ENCODE measurements around the gene CFB. TPM values are rescaled to one million over a fixed set of nuclear protein-coding genes. Genes with fewer than 3 reads are reported as not detected.
A peak's percentile ranks its signal among the peaks of the same experiment; 100 is the strongest.

The CFB gene
- total RNA-seq, 4 donors from 2014 or later, result 16.7 to 1,024 (median 264) TPM

- no peak for TF ChIP-seq CTCF (IDR thresholded peaks at IDR 0.05)
- ATAC-seq (ENCODE audit: low FRiP score) (no peak), DNase-seq (ENCODE audit: low spot score) (no peak)
Measured at GRCh38 chr6:31899882-31900722, 45.8 kb upstream of the CFB start.

GRCh38 chr6:31900917-31901414 lies 44.9 kb upstream of the CFB start:
- no peak for DNase-seq (ENCODE audit: low spot score)
- no peak for TF ChIP-seq CTCF (IDR thresholded peaks at IDR 0.05)
- no peak for ATAC-seq (ENCODE audit: low FRiP score)

DNA sequence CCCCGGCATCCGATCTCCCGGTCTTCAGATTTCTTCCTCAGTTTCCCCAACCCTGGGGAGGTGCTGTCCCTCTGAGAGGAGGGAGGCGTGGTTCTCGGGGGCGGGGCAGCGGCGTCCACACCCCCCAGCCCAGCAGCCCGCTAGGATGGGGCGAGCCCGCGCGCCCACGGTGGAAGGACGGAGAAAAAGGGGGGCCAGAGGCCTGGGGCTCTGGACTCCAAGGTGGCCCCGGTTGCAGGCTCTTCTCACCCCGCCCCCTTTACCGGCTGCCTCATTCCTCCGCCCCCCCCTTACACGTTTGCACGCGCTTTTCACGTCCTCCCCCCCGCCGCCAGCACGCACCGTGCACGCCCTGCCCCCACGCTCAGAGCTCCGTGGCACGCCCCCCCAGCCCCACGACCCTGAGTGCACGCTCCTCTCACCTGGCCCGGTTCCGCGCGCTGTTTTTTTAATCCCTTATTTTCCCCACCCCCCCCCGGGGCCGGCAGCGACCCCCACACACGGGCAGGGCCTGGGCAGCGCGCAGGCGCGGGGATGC lies 44.4 kb upstream of the CFB start:
- peak; percentile 20 for ATAC-seq (ENCODE audit: low FRiP score)
- DNase-seq (ENCODE audit: low spot score), result no peak

DNA sequence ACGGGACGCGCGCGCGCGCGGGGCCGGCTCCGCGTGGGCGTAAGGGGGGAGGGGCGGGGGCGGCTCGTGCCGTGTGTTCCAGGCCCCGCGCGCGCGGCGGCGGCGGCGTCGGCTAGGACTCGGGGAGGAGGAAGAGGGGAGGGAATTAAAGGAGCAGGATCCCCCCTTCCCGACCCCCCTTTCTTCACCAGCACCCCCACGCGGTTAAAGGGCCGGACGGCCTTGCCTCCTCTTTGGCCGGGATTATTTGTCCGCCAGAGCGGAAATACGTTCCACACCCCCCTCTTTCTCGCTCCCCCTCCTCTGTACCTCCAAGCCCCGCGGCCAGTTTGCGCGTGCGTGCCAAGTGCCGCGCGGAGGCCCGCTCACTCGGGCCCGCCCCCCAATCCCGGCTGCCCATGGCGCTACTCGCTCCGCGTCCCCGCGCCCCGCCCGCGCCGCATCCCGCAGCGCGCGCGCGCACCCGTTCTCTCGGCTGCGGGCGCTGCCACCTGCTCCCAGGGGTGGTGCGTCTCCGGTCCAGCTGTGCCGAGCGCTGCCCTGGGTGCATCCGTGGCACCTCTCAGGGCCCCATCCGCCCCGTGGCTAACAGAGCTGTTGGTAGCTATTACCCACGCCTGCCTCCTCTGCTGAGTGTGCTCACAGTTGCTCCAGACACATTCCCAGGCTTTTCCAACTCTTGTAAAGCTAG lies 43.8 kb upstream of the CFB start, which contains the start of gene ZBTB12:
ZBTB12 (minus strand) TSS at position 134 of the 691 bp plus-strand sequence. CDS start 781 bp downstream, outside the sequence.
- ATAC-seq (ENCODE audit: low FRiP score), result peak; percentile 66
- DNase-seq (ENCODE audit: low spot score), result peak; percentile 66

More for the DNA sequence above, 44.4 kb upstream of the CFB start:
- no peak for TF ChIP-seq CTCF (IDR thresholded peaks at IDR 0.05)

GRCh38 chr6:31903957-31904356 lies 41.9 kb upstream of the CFB start:
- ATAC-seq (ENCODE audit: low FRiP score) (peak; percentile 47), DNase-seq (ENCODE audit: low spot score) (no peak)
- TF ChIP-seq CTCF (IDR thresholded peaks at IDR 0.05), result no peak

More for the DNA sequence above, 43.8 kb upstream of the CFB start, which contains the start of gene ZBTB12:
- TF ChIP-seq CTCF (IDR thresholded peaks at IDR 0.05), result no peak

- ATAC-seq (ENCODE audit: low FRiP score) (no peak), DNase-seq (ENCODE audit: low spot score) (no peak)
- no peak for TF ChIP-seq CTCF (IDR thresholded peaks at IDR 0.05)
Measured at GRCh38 chr6:31905041-31905440, 40.9 kb upstream of the CFB start.
